Measurements from ENCODE around the gene HDAC4. TPM values are rescaled to one million over a fixed set of nuclear protein-coding genes. Genes with fewer than 3 reads are reported as not detected.

Gene HDAC4
- total and polyA plus RNA-seq, 9 donors, result 7.0 to 74.0 (median 46.3) TPM

DNA sequence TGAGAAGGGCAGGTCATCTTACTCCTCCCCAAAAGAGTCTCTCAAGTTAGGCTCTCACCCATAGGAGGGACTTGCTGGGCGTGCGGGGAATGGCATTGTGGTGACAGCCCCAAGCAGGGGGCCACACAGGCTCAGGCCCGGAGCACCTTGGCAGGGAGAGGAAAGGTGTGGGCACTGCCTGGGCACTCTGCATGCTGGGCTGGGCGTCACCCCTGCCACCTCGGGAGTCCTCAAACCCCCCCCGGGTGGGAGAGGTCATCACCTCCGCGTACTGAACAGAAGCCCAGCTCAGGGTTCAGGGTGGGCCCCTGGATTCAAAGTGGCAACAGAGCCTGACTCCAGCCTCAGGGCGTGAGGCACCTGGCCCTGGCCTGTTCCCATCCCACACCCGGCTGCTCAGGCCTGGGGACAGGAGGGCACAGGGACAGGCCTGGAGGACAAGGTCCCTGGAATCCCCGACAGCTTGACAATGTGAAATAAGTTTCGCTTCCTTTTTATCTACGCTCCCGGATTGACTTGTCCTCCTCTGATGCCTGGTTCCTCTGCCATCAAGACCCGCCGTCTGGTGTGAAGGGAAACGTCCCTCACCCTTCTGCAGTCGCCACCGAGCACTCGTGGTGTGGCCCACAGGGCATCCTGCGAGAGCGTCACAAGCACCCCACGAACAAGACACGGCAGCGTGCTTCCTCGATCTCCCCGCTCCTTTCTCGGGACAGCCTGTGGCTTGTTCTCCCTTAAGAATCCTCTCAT is 97.8 kb downstream of the HDAC4 start:
- DNase-seq, result peak; percentile 12 to 42 (median 32)
- H3K4me3 ChIP-seq, result no peak overlapping the region
- intact Hi-C loops (cut with DNase I), result no loop called here
- TF ChIP-seq POLR2A (IDR thresholded peaks at IDR 0.05), result no peak
- TF ChIP-seq EP300 (IDR thresholded peaks at IDR 0.05), result no peak
- no peak for TF ChIP-seq CTCF (IDR thresholded peaks at IDR 0.05)
- peak overlapping the region in 1 of 2 donors; percentile 67 for H3K27ac ChIP-seq
- peaks cover 33% of the 10 kb centered on the region for H3K4me1 ChIP-seq (ENCODE audit: insufficient read depth)
- no peaks in the 10 kb centered on the region for H3K9me3 ChIP-seq
- WGBS, 3 donors, result 89 to 93% (median 92%) methylated on average over 28 of the region's 28 CpGs
- H3K36me3 ChIP-seq, result no peaks in the 10 kb centered on the region
- no peaks in the 10 kb centered on the region for H3K27me3 ChIP-seq

DNA sequence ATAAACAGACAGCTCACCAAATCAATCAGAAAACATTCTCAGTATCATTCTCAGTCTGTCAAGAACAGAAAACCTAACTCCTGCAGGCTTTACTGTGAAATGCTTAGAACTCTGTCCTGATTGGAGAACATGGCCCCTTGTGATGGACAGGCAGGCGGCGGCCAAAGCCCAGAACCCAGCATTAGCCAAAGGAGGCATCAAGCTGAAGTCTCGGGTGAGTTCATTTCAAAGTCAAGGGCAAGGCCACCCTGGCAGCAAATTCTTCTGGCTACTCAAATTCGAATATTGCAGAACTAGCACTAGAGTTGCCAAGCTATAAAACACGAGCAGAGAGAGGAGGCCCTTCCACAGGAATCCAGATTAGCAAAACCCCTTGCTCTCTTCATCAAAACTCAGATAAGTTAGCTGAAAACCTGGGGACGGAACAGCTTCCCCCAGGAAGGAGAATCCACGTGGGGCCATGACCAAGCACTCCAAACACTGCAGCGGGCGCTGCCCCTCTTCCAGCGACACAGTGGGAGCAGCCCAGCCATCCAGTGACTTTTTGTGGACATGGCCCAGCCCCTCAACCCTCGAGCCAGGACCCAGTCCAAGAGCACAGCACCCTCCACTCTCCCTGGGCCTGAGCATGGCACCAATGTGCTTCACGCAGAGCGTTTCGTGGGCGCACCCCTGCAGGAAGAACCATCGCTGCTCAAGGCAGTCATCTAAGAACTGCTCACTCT is 98.6 kb downstream of the HDAC4 start:
- Histone ChIP-seq H3K9me3 (no peaks in the 10 kb centered on the region), H3K27ac (peak overlapping the region in 1 of 2 donors; percentile 67), H3K4me1 (ENCODE audit: insufficient read depth) (peaks cover 30% of the 10 kb centered on the region), H3K4me3 (no peak overlapping the region), H3K27me3 (no peaks in the 10 kb centered on the region), H3K36me3 (no peaks in the 10 kb centered on the region)
- intact Hi-C loops (cut with DNase I), result no loop called here
- DNase-seq, result peak; percentile 54 to 73 (median 58)
- TF ChIP-seq POLR2A (IDR thresholded peaks at IDR 0.05) (no peak), EP300 (IDR thresholded peaks at IDR 0.05) (no peak), CTCF (IDR thresholded peaks at IDR 0.05) (no peak)
- 49 to 52% (median 52%) methylated on average over 16 of the region's 16 CpGs for WGBS, 3 donors

DNA sequence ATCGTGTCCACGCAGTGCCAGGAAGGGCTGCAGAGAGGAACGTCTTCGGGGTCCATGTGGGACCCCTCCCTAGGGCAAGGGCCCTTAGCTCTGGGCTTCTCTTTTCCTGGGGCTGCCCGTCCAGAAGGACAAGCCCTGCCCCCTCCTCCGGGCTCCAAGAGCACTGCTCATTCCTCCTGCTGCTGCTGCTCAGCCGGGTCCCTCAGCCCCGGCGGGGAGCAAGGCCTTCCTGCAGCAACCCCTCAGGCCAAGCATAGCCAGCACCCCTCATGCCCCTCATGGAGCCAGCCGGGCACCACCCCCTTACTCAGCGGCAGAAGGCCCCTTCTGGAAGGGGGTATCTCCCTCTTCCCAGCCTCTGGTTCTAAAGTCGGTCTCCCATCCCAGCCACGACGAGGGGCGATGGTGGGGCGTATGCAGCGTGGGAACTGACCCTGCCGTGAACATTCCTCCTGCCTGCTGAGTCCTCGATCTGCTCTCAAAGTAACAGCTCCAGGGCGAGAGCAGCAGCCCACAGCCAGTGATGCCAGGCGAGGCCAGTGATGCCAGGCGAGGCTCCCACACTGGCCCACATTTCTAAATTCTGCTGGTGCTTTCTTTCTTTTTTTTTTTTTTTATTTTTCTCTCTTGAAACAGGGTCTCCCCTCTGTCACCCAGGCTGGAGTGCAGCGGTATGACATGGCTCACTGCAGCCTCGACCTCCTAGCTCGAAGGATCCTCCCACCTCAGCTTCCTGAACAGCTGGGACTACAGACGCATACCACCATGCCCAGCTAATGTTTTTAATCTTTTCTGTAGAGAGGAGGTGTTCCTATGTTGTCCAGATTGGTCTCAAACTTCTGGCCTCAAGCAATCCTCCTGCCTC is 99.7 kb downstream of the HDAC4 start:
- TF ChIP-seq EP300 (IDR thresholded peaks at IDR 0.05) (no peak), CTCF (IDR thresholded peaks at IDR 0.05) (no peak), POLR2A (IDR thresholded peaks at IDR 0.05) (no peak)
- H3K4me1 ChIP-seq (ENCODE audit: insufficient read depth), result peaks cover 31% of the 10 kb centered on the region
- peak overlapping the region in 1 of 2 donors; percentile 67 for H3K27ac ChIP-seq
- H3K36me3 ChIP-seq, result no peaks in the 10 kb centered on the region
- no peaks in the 10 kb centered on the region for H3K9me3 ChIP-seq
- H3K27me3 ChIP-seq, result no peaks in the 10 kb centered on the region
- peak in 4 of 5 donors; percentile 14 to 36 (median 24) for DNase-seq
- WGBS, 3 donors, result 81 to 82% (median 81%) methylated on average over 26 of the region's 26 CpGs
- intact Hi-C loops (cut with DNase I), result no loop called here
- no peak overlapping the region for H3K4me3 ChIP-seq

DNA sequence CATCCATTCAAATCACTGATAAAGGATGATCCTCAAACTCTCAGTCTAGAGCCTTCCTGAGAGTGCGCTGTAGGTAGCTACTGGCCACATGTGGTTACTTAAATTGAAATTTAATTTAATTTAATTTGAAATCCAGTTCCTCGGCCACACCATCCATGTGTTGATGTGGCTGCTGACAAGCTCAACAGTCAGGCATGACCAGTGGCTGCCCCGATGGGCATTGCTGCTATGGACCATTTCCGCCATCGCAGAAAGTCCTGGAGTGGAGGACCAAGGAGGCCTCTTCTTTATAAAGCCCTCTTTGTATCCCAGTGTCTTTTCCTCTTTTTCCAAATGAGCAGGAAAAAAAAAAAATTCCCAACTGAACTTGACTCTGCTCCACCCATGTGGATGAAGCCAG is 100.6 kb downstream of the HDAC4 start:
- TF ChIP-seq CTCF (IDR thresholded peaks at IDR 0.05) (no peak), POLR2A (IDR thresholded peaks at IDR 0.05) (no peak), EP300 (IDR thresholded peaks at IDR 0.05) (no peak)
- DNase-seq, result peak in 3 of 5 donors; percentile 16 to 26 (median 20)
- no peak overlapping the region for H3K4me3 ChIP-seq
- H3K36me3 ChIP-seq, result no peaks in the 10 kb centered on the region
- no peaks in the 10 kb centered on the region for H3K27me3 ChIP-seq
- WGBS, 3 donors, result 97 to 98% (median 97%) methylated on average over 5 of the region's 5 CpGs
- intact Hi-C loops (cut with DNase I), result no loop called here
- H3K27ac ChIP-seq, result no peak overlapping the region
- H3K4me1 ChIP-seq (ENCODE audit: insufficient read depth), result peaks cover 36% of the 10 kb centered on the region
- no peaks in the 10 kb centered on the region for H3K9me3 ChIP-seq
